Measurements from ENCODE around the gene MYBPC2. TPM values are rescaled to one million over a fixed set of nuclear protein-coding genes. Genes with fewer than 3 reads are reported as not detected.

MYBPC2 gene
- total RNA-seq, 1 experiment from 2014 or later = not detected

DNA sequence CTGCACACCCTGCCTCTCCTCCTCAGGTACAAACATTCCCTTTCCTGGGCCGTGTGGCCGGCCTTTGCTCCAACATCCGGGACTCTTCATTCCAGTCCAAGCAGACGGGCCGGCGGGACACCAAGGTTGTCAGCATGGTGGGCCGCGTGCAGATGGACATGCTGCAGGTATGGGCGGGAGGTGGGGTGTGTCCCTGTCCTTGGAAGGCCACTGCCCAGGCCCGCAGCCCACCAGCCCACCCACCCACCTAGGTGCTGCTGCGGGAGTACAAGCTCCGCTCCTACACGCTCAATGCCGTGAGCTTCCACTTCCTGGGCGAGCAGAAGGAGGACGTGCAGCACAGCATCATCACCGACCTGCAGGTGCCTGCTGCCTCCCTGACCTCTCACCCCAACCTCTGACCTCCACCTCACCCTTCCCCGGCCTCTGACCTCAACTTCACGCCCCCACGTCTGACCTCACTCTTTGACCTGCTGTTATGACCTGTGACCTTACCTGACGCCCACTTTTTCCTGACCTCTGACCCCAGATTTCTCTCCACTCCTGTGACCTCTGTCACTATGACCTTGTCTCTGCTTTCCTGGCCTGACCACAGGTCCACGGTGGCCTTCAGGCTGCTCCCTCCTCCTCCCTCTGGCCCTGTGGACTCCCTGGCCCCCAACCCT lies 26.4 kb upstream of the MYBPC2 start:
- in situ Hi-C loops (cut with HindIII; ENCODE audit: low sequenced_read_pairs) = no loop called here

DNA sequence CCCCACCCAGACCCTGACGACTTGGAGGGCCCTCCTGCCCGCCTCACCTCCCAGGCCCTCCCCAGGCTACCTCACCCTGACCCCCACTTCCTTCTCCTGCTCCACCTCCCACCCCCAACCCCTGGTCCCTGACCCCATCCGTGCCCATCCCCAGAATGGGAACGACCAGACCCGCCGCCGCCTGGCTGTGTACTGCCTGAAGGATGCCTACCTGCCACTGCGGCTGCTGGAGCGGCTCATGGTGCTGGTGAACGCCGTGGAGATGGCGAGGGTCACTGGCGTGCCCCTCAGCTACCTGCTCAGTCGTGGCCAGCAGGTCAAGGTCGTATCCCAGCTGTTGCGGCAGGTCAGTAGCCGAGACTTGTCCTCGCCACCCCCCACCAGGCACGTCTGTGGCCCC lies 25.9 kb upstream of the MYBPC2 start:
- no peak for DNase-seq (ENCODE audit: low spot score)
- in situ Hi-C loops (cut with HindIII; ENCODE audit: low sequenced_read_pairs) = no loop called here

More for the DNA sequence above, 26.4 kb upstream of the MYBPC2 start:
- no peak for DNase-seq (ENCODE audit: low spot score)

DNA sequence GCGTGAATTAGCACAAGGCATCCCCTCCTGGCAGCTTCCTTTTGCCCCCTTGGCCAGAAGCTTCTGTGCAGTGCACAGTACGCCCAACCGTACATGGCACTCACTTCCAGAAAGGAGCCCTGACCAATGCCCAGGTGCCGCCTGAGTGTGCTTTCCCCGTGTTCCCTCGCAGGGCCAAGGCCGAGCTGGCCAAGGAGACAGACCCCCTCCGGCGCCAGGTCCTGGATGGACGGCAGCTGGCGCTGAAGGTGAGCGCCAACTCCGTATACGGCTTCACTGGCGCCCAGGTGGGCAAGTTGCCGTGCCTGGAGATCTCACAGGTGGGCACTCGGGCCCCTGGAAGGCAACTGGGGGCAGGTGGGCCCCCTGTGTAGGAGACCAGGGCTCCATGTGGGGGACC lies 23.3 kb upstream of the MYBPC2 start:
- in situ Hi-C loops (cut with HindIII; ENCODE audit: low sequenced_read_pairs) = no loop called here
- DNase-seq (ENCODE audit: low spot score) = no peak

- in situ Hi-C loops (cut with HindIII; ENCODE audit: low sequenced_read_pairs) = no loop called here
- no peak for DNase-seq (ENCODE audit: low spot score)
Measured at GRCh38 chr19:50410109-50410508, 22.6 kb upstream of the MYBPC2 start.

- DNase-seq (ENCODE audit: low spot score) = no peak
- in situ Hi-C loops (cut with HindIII; ENCODE audit: low sequenced_read_pairs) = no loop called here
Measured at GRCh38 chr19:50412419-50412818, 20.3 kb upstream of the MYBPC2 start.

GRCh38 chr19:50413096-50413495 lies 19.6 kb upstream of the MYBPC2 start:
- in situ Hi-C loops (cut with HindIII; ENCODE audit: low sequenced_read_pairs) = no loop called here
- no peak for DNase-seq (ENCODE audit: low spot score)

DNA sequence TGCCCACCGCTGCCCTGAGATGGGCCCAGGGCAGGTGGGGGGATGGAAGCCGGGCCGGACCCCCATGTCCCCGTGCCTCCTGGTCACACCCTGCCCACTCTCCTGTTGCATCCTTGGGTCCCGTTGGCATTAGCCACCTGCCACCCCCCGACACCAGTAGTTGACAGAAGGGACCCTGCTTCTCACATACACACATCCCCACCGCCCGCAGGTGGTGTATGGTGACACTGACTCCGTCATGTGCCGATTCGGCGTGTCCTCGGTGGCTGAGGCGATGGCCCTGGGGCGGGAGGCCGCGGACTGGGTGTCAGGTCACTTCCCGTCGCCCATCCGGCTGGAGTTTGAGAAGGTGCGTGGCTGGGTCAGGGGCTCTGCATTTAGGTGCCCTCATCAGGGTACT lies 19.2 kb upstream of the MYBPC2 start:
- in situ Hi-C loops (cut with HindIII; ENCODE audit: low sequenced_read_pairs) = no loop called here
- no peak for DNase-seq (ENCODE audit: low spot score)

- in situ Hi-C loops (cut with HindIII; ENCODE audit: low sequenced_read_pairs) = no loop called here
- DNase-seq (ENCODE audit: low spot score) = peak; percentile 61
Measured at GRCh38 chr19:50414864-50415660, 17.6 kb upstream of the MYBPC2 start.

- no peak for DNase-seq (ENCODE audit: low spot score)
- in situ Hi-C loops (cut with HindIII; ENCODE audit: low sequenced_read_pairs) = no loop called here
Measured at GRCh38 chr19:50415661-50416033, 17.0 kb upstream of the MYBPC2 start.

- in situ Hi-C loops (cut with HindIII; ENCODE audit: low sequenced_read_pairs) = no loop called here
- no peak for DNase-seq (ENCODE audit: low spot score)
Measured at GRCh38 chr19:50416034-50416977, 16.4 kb upstream of the MYBPC2 start.

DNA sequence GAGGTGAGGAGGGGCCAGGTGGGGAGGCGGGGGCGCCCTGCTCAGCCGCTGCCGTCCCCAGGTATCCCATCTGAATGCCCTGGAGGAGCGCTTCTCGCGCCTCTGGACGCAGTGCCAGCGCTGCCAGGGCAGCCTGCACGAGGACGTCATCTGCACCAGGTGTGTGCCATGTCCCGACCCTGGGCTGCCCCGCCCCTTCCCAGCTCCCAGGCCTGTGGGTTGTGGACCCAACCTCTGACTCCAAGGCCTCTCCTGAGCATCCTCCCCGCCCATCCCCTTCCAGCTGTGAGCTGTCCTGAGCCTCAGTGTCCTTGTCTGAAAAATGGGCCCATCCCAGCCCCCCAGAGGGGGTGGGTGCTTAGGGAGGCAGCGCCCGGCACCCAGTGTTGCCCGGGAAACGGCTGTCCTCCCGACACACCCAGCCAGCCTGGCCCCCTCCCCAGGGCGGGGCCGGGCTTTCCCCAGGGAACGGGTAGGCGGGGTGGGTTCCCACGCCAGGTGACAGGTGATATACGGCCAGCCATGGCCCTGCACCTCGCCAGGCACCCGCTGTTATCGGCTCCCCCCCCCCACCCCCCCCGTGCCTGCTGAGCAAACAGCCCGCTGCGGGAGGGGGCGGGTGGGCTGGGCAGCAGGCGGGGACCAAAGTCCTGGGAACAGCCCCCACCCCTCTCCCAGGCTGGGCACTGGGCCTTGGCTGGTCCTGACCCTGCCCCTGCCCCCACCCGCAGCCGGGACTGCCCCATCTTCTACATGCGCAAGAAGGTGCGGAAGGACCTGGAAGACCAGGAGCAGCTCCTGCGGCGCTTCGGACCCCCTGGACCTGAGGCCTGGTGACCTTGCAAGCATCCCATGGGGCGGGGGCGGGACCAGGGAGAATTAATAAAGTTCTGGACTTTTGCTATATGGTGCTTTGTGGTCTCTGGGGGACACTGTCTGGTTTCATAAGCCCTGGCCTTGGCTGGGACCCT lies 15.3 kb upstream of the MYBPC2 start:
- DNase-seq (ENCODE audit: low spot score) = no peak
- in situ Hi-C loops (cut with HindIII; ENCODE audit: low sequenced_read_pairs) = no loop called here

DNA sequence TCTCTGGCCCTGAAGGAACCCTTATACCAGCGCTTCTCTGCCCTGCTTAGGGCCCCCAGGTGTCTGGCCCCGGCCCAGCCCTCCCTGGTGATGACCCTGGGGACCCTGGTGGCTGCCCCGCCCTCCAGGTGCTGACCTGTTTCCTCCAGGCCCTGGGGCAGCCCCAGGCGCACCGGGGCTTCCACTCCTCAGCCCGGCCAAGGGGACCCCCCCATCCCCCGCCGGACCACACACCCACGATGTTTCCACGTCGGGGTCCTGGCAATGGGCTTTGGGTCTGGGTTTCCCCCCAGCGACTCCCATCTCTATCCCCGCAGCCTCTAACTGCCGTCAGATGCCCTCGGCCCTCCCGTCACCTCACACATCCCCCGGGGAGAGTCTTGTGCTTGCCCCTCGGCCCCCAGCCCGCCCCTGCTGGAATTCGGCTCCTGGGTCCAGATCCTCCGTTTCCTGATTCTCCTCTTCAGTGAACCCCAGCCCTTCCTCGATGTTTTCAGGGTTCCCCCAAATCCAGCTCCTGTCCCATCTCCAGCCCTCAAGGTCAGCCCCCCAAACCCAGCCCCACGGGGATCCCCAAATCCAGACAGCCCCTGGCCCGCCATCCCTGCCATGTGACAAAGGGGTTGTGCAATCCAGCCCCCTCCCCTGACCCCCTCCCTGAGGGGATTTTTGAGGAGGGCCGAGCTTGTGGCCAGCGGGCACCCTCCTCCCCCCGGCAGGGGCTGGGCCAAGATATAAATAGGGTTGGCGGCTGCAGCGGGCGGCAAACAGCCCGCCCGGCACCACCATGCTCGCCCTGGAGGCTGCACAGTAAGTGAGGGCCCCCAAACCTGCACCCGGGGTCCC lies 14.3 kb upstream of the MYBPC2 start, which contains the start of gene SPIB:
Gene SPIB, plus strand, starts transcription at position 763 of the 846 bp plus-strand sequence. Its CDS starts 25 bp downstream, at position 788.
- in situ Hi-C loops (cut with HindIII; ENCODE audit: low sequenced_read_pairs) = no loop called here
- DNase-seq (ENCODE audit: low spot score) = no peak

GRCh38 chr19:50419022-50419579 lies 13.6 kb upstream of the MYBPC2 start:
- in situ Hi-C loops (cut with HindIII; ENCODE audit: low sequenced_read_pairs) = no loop called here
- no peak for DNase-seq (ENCODE audit: low spot score)

DNA sequence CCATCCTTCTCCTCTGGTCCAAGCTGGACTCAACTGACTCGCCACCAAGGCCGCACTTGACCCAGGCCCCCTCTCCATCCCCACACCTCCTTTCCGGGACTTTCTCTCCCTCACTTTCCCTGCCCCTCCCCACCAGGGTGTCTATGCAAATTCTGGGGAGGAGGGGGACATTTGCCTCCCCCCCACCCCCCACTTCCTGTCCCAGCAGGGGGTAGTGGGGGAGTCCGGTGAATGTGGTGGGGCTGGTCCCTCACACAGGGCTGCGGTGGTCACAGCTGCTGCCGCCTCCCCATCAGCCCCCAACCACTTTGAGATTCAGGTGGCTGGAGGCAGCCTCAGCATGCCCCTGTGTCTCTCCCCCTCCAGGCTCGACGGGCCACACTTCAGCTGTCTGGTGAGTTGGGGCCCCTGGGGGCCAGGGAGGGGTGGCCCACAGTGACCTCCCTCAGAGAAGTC lies 13.1 kb upstream of the MYBPC2 start:
- DNase-seq (ENCODE audit: low spot score) = no peak
- in situ Hi-C loops (cut with HindIII; ENCODE audit: low sequenced_read_pairs) = no loop called here

- DNase-seq (ENCODE audit: low spot score) = no peak
- in situ Hi-C loops (cut with HindIII; ENCODE audit: low sequenced_read_pairs) = no loop called here
Measured at GRCh38 chr19:50420127-50420526, 12.6 kb upstream of the MYBPC2 start.

- in situ Hi-C loops (cut with HindIII; ENCODE audit: low sequenced_read_pairs) = no loop called here
- DNase-seq (ENCODE audit: low spot score) = no peak
Measured at GRCh38 chr19:50420808-50421207, 11.9 kb upstream of the MYBPC2 start.
